ENCODE data around the gene MDH1B.
"Not testable (repeated sequence)": the region's sequence is repeated elsewhere in the genome, so short reads cannot be mapped to it uniquely, and the experiment has no call there.

The MDH1B gene

GRCh38 chr2:206774871-206775270, 9.7 kb upstream of the MDH1B start:
- in situ Hi-C loops (cut with MboI; ENCODE audit: low sequenced_read_pairs): no loop called here

- in situ Hi-C loops (cut with MboI; ENCODE audit: low sequenced_read_pairs): no loop called here
Observed at GRCh38 chr2:206766057-206766930, 1.2 kb upstream of the MDH1B start.

- in situ Hi-C loops (cut with MboI; ENCODE audit: low sequenced_read_pairs): no loop called here
Observed at GRCh38 chr2:206764673-206765241, 371 bp downstream of the MDH1B start.

DNA sequence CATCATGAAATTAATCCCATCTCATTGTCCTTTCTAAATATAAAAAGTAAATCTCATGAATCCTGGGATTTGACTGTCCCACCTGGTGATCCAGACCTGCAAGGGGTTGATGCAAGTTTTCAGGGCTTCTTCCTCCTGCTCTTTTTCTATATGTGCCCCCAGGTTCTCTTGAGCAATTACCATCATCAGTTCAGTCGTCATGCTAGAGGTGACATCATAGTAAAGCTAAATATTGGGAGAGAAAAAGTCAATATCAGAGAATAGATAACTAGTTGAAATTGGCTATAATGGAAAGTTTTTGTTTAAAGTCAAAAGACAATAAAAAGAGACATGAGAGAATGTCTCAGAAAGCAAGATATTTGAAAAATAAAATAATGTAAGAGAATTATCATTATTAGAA, 8.3 kb downstream of the MDH1B start:
- in situ Hi-C loops (cut with MboI; ENCODE audit: low sequenced_read_pairs): no loop called here

DNA sequence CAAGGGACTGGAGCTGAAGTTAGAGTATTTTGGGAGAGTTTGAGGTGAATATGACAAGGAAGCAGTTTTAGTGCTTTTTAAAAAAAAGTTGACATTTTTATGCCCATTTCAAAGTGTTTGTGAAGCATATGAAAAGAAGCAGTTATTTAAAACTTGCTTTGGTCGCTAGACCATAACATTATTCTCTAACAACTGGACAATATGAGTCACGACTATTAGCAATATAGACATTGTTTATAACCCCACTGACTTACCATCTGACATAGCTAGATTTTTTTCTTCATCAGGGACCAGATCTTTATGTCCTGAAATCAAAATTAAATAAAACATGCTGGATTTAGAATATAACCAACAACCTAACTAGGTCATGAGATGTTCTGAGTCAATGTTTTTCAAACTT, 24.3 kb downstream of the MDH1B start:
- in situ Hi-C loops (cut with MboI; ENCODE audit: low sequenced_read_pairs): no loop called here

GRCh38 chr2:206739271-206739670, 25.9 kb downstream of the MDH1B start:
- in situ Hi-C loops (cut with MboI; ENCODE audit: low sequenced_read_pairs): no loop called here

- in situ Hi-C loops (cut with MboI; ENCODE audit: low sequenced_read_pairs): no loop called here
Observed at GRCh38 chr2:206736935-206737334, 28.2 kb downstream of the MDH1B start.

GRCh38 chr2:206733341-206733740, 31.8 kb downstream of the MDH1B start:
- in situ Hi-C loops (cut with MboI; ENCODE audit: low sequenced_read_pairs): no loop called here

GRCh38 chr2:206728277-206729199, 36.6 kb downstream of the MDH1B start:
- in situ Hi-C loops (cut with MboI; ENCODE audit: low sequenced_read_pairs): no loop called here

GRCh38 chr2:206727287-206727686, 37.8 kb downstream of the MDH1B start:
- in situ Hi-C loops (cut with MboI; ENCODE audit: low sequenced_read_pairs): no loop called here

- in situ Hi-C loops (cut with MboI; ENCODE audit: low sequenced_read_pairs): no loop called here
Observed at GRCh38 chr2:206723288-206723687, 41.8 kb downstream of the MDH1B start.

DNA sequence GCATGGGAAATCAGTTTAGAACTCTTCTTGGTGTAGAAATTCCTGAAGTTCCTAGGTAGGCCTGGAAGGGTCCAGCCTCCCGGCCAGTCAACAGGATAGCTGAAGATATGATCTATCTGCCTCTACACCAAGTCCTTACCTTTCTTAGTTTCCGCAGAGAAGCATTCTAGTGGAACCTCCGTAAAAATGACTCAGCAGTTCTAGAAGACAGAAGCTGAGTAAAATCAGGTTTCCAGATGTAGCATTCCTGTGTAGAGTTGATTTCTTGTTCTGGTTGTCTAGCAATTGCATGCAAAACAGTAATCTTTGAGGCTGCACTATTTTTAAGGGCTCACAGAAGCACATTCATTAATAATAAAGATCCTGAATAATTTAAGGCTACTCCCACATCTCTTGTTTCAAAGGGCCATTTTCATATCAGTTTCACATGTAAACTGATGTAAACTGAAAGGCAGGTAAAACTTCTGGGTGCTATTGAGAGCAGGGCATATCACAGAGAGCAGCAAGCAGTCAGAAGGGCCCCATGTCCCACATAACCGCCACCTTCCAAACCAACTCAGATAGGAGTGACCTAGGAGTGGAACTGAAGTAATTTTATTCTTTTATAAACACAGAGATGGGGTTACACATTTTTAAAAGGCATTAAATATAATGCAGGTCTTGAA, 43.7 kb downstream of the MDH1B start:
- in situ Hi-C loops (cut with MboI; ENCODE audit: low sequenced_read_pairs): no loop called here

GRCh38 chr2:206718296-206718695, 46.8 kb downstream of the MDH1B start, which contains the start of gene DYTN:
Gene DYTN, minus strand, starts transcription at chr2:206718396. Its CDS starts 117 bp downstream, at chr2:206718279.
- in situ Hi-C loops (cut with MboI; ENCODE audit: low sequenced_read_pairs): no loop called here

- in situ Hi-C loops (cut with MboI; ENCODE audit: low sequenced_read_pairs): no loop called here
Observed at GRCh38 chr2:206716623-206717022, 48.5 kb downstream of the MDH1B start.

DNA sequence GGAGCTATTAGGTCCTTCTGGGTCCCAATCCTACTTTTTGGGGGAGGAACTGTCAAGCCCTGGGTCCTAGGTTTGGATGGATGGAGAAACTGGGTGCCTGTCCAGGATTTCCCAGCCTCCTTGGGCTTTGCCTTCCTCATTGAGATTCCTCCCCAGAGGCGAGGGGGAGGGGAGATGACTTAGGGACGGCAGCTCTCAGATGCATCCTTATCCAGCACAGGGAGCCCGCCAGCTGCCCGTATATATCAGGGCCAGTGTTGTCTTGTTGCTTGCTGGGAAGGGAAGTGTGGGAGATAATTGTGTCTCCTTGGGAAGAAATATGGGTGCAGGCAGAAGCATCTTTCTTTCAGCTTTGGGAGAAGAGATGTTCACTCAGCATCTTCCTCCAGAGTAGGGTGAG, 49.9 kb downstream of the MDH1B start:
- in situ Hi-C loops (cut with MboI; ENCODE audit: low sequenced_read_pairs): not testable (repeated sequence)

DNA sequence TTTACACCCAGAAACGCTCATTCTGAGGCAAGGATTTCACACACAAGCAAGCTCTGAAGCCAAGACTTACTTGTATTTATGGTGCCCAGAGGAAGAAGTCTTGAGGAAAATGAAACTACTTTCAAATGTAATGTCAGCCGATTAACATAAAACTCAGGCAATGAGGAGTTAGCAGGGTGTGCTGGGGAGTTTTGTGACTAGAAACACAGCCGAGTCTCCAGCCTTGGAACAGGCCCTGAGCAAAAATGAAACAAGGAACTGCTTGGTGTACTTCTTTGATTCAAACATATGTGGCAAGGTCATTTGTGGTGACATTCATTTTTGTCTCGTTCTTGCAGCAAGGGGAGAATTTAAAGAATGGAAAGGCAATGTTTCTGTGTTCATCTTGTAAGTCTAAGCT, 51.4 kb downstream of the MDH1B start:
- in situ Hi-C loops (cut with MboI; ENCODE audit: low sequenced_read_pairs): no loop called here

DNA sequence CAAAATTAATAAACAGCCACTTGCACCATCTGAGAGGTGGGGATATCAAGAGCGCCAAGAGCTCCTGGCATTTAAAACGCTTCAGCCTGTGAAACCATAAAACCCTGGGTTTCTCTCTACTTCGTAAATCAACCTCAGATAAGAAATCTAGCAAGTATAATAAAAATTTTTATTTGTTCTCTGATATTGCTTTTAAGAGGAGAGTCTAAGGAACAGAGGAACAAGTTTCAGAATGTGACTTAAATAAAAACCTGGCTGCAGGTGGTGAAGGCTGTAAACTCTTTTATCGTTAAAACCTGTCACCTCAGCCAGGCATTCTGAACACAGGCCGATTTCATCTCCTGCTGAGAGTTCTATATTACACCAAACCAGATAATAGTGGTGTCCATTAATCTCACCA, 56.8 kb downstream of the MDH1B start:
- in situ Hi-C loops (cut with MboI; ENCODE audit: low sequenced_read_pairs): no loop called here

DNA sequence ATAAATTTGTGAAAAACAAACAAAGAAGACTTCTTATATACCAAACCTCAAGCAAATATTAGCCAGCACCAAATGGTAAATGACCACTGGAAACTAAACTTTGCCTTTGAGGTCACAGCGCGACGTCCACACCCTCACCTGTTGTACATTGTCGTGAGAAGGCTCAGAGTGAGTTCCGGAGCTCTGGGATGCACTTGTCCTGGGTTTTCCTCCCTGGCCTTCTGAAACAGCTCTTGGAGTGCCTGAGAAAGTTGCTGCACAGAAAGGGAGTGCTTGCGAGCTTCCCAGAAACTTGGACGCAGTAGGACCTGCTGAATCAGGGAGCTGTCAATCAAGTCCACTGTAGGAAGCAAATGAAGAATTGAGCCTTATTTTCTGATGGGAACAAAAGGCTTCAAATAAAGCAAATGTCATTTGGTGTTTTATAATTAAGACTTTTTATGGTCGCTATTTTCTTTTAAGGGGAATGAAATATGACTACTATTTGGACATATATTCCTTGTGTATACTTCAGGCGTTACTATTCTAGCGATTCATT, 57.9 kb downstream of the MDH1B start:
- in situ Hi-C loops (cut with MboI; ENCODE audit: low sequenced_read_pairs): no loop called here

DNA sequence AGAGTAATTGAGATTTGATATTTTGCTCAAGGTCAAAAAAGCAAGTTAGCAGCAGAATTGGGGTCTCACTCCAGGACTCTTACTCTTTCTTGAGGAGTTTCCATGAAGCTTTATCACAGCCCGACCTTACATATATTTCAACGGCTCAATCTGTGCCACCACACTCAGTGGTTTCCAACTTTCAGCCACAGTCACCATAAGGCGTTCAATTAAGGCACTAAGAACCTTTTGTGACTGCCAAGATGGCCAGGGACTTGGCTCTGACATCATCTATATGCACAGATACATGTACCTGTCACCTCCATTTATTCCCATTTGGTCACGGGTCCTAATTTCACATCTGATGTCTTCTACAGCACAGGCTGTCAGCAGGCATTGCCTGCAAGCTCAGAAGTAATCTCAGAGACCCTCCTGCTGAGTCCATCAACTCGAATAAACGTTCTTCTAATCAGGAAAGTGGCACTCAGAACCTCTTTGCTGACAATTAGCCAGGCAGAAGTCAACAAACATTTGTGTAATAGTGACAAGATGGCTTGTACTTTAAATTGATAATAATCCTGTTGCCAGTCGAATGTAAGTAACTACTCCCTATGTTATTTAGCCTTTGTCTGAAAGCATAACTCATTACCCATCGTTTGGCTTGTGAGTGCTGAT, 63.0 kb downstream of the MDH1B start:
- in situ Hi-C loops (cut with MboI; ENCODE audit: low sequenced_read_pairs): no loop called here

DNA sequence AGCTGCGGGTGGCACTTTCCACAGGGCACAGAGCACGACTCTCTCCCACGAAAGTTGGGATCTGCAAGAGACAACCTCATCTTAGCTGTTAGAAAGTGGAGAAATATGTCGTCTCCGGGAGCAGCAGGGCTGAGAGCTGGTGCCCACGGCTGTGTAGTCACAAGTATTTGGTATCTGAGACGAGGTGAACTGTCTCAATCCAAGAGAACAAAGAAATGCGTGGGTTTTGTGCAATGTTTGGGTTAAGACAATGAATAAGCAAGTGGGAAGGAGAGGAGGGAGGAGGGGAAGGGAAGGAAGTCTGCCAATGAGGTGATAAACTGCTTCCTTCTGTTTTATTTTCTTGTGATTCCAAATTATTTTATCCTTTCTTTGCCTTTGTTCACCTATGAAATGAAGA, 65.0 kb downstream of the MDH1B start:
- in situ Hi-C loops (cut with MboI; ENCODE audit: low sequenced_read_pairs): no loop called here

All from HL-60/S4 treated with retinoic acid at 250 ng/mL for 4 days and 3 days (cell line).